Gastroesophageal sphincter (tissue), 4 donors: ENCODE results near the gene CDK7. TPM values are rescaled to one million over a fixed set of nuclear protein-coding genes. Genes with fewer than 3 reads are reported as not detected.
"Not testable (repeated sequence)": the region's sequence is repeated elsewhere in the genome, so short reads cannot be mapped to it uniquely, and the experiment has no call there.

Source experiments
- ATAC-seq: fragments of 150-250 bp; one replicate; pipeline ENCODE4 v1.9.1; 2016; ENCODE audit warnings: mild to moderate bottlenecking, moderate library complexity
- H3K27ac ChIP-seq, 4 donors: fragments of 200-600 bp; sonication (generic) in 3 of 4; 1 replicate in 3 of 4; 2 replicates in 1 of 4; pipeline ENCODE4 v1.5.1; 2016 to 2019
- H3K27me3 ChIP-seq: fragments of 200-600 bp; sonication (generic); one replicate; pipeline ENCODE4 v1.5.1; 2019
- H3K36me3 ChIP-seq, 2 donors: fragments of 200-600 bp; sonication (generic); one replicate each; pipeline ENCODE4 v1.5.1; 2019; ENCODE audit warnings: control low read depth in 1 of 2
- H3K4me1 ChIP-seq, 3 donors: fragments of 200-600 bp; sonication (generic); 1 replicate in 2 of 3; 2 replicates in 1 of 3; pipeline ENCODE4 v1.5.1; 2016 to 2019; ENCODE audit warnings: control low read depth in 2 of 3
- H3K4me3 ChIP-seq, 2 donors: fragments of 200-600 bp; sonication (generic); one replicate each; pipeline ENCODE4 v1.5.1; 2019; ENCODE audit warnings: mild to moderate bottlenecking in 1 of 2, moderate library complexity in 1 of 2
- H3K9me3 ChIP-seq, 3 donors: fragments of 200-600 bp; sonication (generic); one replicate each; pipeline ENCODE4 v1.5.1; 2017 to 2019; ENCODE audit warnings: control low read depth in 2 of 3
- EP300 ChIP-seq: sonication (generic); formaldehyde crosslinking; IDR thresholded peaks from one replicate; pipeline ENCODE4 v1.6.1; 2017; ENCODE audit warnings: antibody characterized with exemption, mild to moderate bottlenecking
- POLR2A ChIP-seq, 2 donors: fragments of 450-650 bp; IDR thresholded peaks; one replicate each; pipeline ENCODE4 v1.6.1; 2017; ENCODE audit warnings: antibody characterized with exemption in 2 of 2, mild to moderate bottlenecking in 2 of 2, moderate library complexity in 1 of 2
- POLR2AphosphoS5 ChIP-seq: sonication (generic); formaldehyde crosslinking; IDR thresholded peaks from one replicate; pipeline ENCODE4 v1.6.1; 2017; ENCODE audit warnings: antibody characterized with exemption
- WGBS, 2 donors: methylation state at CpG; one replicate each; pipeline ENCODE4 v1.1.5; 2018; ENCODE audit warnings: low coverage in 1 of 2; 5-methylcytosine and 5-hydroxymethylcytosine counted together
- total RNA-seq, 4 donors: library from RNA; depleted of rRNA; stranded (reverse); fragments of >200 nt; gene quantifications; one replicate each; pipeline ENCODE4 v1.1.0, GENCODE V29; 2016
- TF ChIP-seq, protein P1 (sequence below), 4 experiments: fragments of 200-600 bp in 2 of 4; fragments of 450-650 bp in 2 of 4; sonication (generic) in 1 of 4; IDR thresholded peaks; one replicate each; pipeline ENCODE4 v1.5.1; 2017 to 2019; ENCODE audit warnings: antibody characterized with exemption in 4 of 4, mild to moderate bottlenecking in 2 of 4, moderate library complexity in 2 of 4

CDK7 gene
- total RNA-seq, 4 donors from 2014 or later = 14.7 to 26.3 (median 22.5) TPM

DNA sequence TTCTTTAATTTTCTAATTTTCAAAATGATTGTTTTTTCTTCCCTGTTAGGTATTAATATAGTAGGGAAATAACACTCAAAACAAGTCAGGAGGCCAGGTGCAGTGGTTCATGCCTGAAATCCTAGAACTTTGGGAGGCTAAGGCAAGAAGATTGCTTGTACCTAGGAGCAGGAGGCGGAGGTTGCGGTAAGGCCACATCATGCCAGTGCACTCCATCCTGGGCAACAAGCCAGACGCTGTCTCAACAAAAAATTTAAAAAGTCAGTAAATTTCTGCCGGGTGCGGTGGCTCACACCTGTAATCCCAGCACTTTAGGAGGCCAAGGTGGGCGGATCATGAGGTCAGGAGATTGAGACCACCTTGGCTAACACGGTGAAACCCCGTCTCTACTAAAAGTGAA, 10.2 kb upstream of the CDK7 start:
- 94 to 100% methylated on average over 3 to 5 of the region's 8 CpGs for WGBS, 2 donors
- TF ChIP-seq POLR2A (IDR thresholded peaks at IDR 0.05) (no peak), EP300 (no peak), POLR2AphosphoS5 (no peak)
- TF ChIP-seq, protein P1, sequence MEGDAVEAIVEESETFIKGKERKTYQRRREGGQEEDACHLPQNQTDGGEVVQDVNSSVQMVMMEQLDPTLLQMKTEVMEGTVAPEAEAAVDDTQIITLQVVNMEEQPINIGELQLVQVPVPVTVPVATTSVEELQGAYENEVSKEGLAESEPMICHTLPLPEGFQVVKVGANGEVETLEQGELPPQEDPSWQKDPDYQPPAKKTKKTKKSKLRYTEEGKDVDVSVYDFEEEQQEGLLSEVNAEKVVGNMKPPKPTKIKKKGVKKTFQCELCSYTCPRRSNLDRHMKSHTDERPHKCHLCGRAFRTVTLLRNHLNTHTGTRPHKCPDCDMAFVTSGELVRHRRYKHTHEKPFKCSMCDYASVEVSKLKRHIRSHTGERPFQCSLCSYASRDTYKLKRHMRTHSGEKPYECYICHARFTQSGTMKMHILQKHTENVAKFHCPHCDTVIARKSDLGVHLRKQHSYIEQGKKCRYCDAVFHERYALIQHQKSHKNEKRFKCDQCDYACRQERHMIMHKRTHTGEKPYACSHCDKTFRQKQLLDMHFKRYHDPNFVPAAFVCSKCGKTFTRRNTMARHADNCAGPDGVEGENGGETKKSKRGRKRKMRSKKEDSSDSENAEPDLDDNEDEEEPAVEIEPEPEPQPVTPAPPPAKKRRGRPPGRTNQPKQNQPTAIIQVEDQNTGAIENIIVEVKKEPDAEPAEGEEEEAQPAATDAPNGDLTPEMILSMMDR (IDR thresholded peaks at IDR 0.05) = no peak
- H3K36me3 ChIP-seq = peaks cover 0 to 44% of the 10 kb centered on the region in 2 donors
- H3K27ac ChIP-seq = no peak overlapping the region
- H3K9me3 ChIP-seq = no peaks in the 10 kb centered on the region
- ATAC-seq = no peak
- H3K4me1 ChIP-seq = peaks cover 0 to 5% (median 0%) of the 10 kb centered on the region in 3 donors
- no peaks in the 10 kb centered on the region for H3K27me3 ChIP-seq
- no peak overlapping the region for H3K4me3 ChIP-seq

DNA sequence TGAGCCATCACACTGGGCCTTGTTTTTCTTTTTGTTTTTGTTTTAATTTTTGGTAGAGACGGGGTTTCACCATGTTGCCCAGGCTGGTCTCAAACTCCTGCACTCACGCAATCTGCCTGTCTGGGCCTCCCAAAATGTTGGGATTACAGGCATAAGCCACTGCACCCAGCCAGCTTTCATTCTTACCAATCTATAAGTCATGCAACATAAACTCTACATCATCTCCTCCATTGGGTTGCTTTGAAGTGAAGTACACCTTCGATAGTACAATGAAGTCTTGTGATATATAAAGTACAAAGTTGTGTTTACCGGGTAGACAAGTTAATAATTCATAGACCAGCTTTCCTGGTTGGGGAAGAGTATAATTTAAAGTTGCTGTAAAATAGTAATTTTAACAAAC, 8.8 kb upstream of the CDK7 start:
- WGBS, 2 donors = 86 to 91% methylated on average over 4 of the region's 4 CpGs
- no peak overlapping the region for H3K27ac ChIP-seq
- H3K27me3 ChIP-seq = no peaks in the 10 kb centered on the region
- no peaks in the 10 kb centered on the region for H3K4me1 ChIP-seq
- H3K36me3 ChIP-seq = peaks cover 0 to 58% of the 10 kb centered on the region in 2 donors
- H3K9me3 ChIP-seq = no peaks in the 10 kb centered on the region
- no peak overlapping the region for H3K4me3 ChIP-seq
- ATAC-seq = no peak
- TF ChIP-seq POLR2AphosphoS5 (no peak), POLR2A (IDR thresholded peaks at IDR 0.05) (no peak), EP300 (no peak)
- TF ChIP-seq, protein P1 (IDR thresholded peaks at IDR 0.05) = no peak

DNA sequence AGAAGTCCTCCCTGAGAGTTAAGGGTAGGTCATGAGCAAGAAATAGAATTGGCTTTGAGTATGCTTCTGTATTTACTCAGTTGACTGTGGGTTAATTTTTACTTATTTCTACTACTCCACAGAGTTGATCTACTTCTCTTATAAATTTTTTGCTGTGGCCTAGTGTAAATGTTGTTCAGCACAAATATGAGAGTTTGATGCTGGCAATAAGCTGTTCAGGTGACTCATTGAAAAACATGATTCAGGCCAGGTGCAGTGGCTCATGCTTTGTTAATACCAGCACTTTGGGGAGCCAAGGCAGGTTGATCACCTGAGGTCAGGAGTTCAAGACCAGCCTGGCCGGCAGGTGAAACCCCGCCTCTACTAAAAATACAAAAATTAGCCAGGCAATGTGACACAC, 4.5 kb upstream of the CDK7 start:
- Histone ChIP-seq H3K9me3 (no peaks in the 10 kb centered on the region), H3K36me3 (peaks cover 0 to 52% of the 10 kb centered on the region in 2 donors), H3K27me3 (no peaks in the 10 kb centered on the region), H3K4me1 (peaks cover 0 to 6% (median 0%) of the 10 kb centered on the region in 3 donors), H3K4me3 (no peak overlapping the region), H3K27ac (no peak overlapping the region)
- no peak for ATAC-seq
- TF ChIP-seq POLR2AphosphoS5 (no peak), POLR2A (IDR thresholded peaks at IDR 0.05) (no peak), EP300 (no peak)
- TF ChIP-seq, protein P1 (IDR thresholded peaks at IDR 0.05) = no peak
- WGBS, 2 donors = 100% methylated on average over 2 of the region's 2 CpGs; no CpG with 5 or more reads in 1 of the 2 donors

DNA sequence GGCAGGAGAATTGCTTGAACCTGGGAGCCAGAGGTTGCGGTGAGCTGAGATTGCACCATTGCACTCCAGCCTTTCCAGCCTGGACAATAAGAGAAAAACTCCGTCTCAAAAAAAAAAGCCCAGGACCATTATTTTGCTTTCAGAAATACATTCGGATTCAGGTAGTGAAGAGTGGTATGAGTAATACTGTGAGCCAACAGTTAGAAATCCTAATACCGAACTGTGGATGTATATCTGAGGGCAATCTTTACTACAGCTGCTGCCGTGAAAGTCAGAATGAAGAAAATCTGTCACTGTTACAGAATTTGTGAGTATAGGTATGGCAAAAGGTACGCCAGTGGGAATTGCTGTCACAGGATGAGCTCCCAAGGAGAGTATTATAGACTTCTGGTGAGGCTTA, 3.4 kb upstream of the CDK7 start:
- H3K36me3 ChIP-seq = peaks cover 0 to 48% of the 10 kb centered on the region in 2 donors
- peaks cover 0 to 16% (median 5%) of the 10 kb centered on the region in 3 donors for H3K4me1 ChIP-seq
- H3K9me3 ChIP-seq = no peaks in the 10 kb centered on the region
- H3K27me3 ChIP-seq = no peaks in the 10 kb centered on the region
- no peak for ATAC-seq
- TF ChIP-seq EP300 (no peak), POLR2AphosphoS5 (no peak), POLR2A (IDR thresholded peaks at IDR 0.05) (no peak)
- TF ChIP-seq, protein P1 (IDR thresholded peaks at IDR 0.05) = no peak
- no peak overlapping the region for H3K4me3 ChIP-seq
- 86 to 87% methylated on average over 5 of the region's 6 CpGs for WGBS, 2 donors
- no peak overlapping the region for H3K27ac ChIP-seq

DNA sequence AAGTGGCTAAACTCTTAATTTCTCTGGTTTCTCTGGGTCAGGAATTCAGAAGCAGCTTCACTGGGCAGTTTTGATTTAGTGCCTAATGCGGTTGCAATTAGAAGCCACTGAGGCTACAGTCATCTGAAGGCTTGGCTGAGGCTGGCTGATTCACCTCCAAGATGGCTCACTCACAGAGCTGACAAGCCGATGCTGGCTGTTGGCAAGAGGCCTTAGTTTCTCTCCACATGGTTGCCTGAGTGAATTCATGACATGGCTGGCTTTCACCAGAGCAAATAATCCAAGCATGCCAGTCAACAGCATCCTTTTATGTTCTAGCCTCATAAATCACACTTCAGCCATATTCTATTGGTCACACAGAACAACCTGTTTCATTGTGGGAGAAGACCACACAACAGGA, 2.8 kb upstream of the CDK7 start:
- WGBS, 2 donors = 40 to 71% methylated on average over 1 of the region's 2 CpGs
- TF ChIP-seq POLR2A (IDR thresholded peaks at IDR 0.05) = no peak
- TF ChIP-seq, protein P1 (IDR thresholded peaks at IDR 0.05) = no peak
- no peak for TF ChIP-seq POLR2AphosphoS5
- no peak for TF ChIP-seq EP300

DNA sequence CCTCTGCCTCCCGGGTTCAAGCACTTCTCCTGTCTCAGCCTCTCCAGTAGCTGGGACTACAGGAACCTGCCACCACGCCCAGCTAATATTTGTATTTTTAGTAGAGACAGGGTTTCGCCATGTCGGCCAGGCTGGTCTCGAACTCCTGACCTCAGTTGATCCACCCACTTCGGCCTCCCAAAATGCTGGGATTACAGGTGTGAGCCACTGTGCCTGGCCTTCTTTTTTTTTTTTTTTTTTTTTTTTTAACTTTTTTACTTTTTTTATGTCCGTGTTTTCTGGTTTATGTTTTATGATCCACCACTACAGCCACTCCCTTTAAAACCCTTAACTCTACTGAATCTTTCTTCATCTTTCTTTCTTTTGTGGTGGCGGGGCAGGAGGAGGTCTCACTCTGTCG, 2.0 kb downstream of the CDK7 start:
- not testable (repeated sequence) for H3K9me3 ChIP-seq, ATAC-seq, H3K4me3 ChIP-seq, H3K27ac ChIP-seq, H3K27me3 ChIP-seq
- Histone ChIP-seq H3K4me1 (peaks cover 0 to 45% (median 5%) of the 10 kb centered on the region in 3 donors), H3K36me3 (peaks cover 0 to 31% of the 10 kb centered on the region in 2 donors)
- 92 to 97% methylated on average over 8 to 9 of the region's 9 CpGs for WGBS, 2 donors

More for the DNA sequence above, 2.8 kb upstream of the CDK7 start:
- Histone ChIP-seq H3K27me3 (no peaks in the 10 kb centered on the region), H3K27ac (no peak overlapping the region), H3K4me3 (no peak overlapping the region), H3K4me1 (peaks cover 0 to 22% (median 5%) of the 10 kb centered on the region in 3 donors), H3K36me3 (peaks cover 0 to 42% of the 10 kb centered on the region in 2 donors), H3K9me3 (no peaks in the 10 kb centered on the region)
- ATAC-seq = no peak
